ENCODE data around the gene PROKR1.

- TF ChIP-seq CTCF (IDR thresholded peaks at IDR 0.05) (no peak), POLR2A (IDR thresholded peaks at IDR 0.05) (no peak)
These were observed 52.6 kb downstream of the PROKR1 start for GRCh38 chr2:68695971-68696370.

Data from heart left ventricle (tissue), 13 donors.